Pancreas (tissue), 10 donors: ENCODE measurements around the gene EEF1AKMT3. TPM values are rescaled to one million over a fixed set of nuclear protein-coding genes. Genes with fewer than 3 reads are reported as not detected.

Experiments used
- ATAC-seq, 4 donors: fragments of 200-7000 bp; cut with Tn5 transposase; one replicate each; pipeline versions ENCODE4 v1.8.0 to v1.9.1; 2020; ENCODE audit warnings: mild to moderate bottlenecking in 4 of 4, moderate library complexity in 4 of 4
- DNase-seq, 6 donors: peaks; one replicate each; pipeline ENCODE4 v3.0.0-alpha.2; 2020
- FAIRE-seq: peaks from 2 replicates; lab custom pipeline; 2012; peaks lifted over from hg19 to GRCh38; lab: Jason Lieb, UNC
- H3K27ac ChIP-seq, 4 donors: fragments of 200-600 bp; sonication (generic); 1 replicate in 3 of 4; 2 replicates in 1 of 4; pipeline versions ENCODE4 v1.5.0 to v1.8.0; 2020
- H3K27me3 ChIP-seq, 4 donors: fragments of 200-600 bp; one replicate each; pipeline ENCODE4 v1.8.0; 2021
- H3K36me3 ChIP-seq, 3 donors: fragments of 200-600 bp; sonication (generic) in 1 of 3; one replicate each; pipeline versions ENCODE4 v1.5.0 to v1.8.0; 2020 to 2021
- H3K4me1 ChIP-seq, 3 donors: fragments of 200-600 bp; one replicate each; pipeline ENCODE4 v1.8.0; 2021
- H3K4me3 ChIP-seq, 4 donors: fragments of 200-600 bp; sonication (generic) in 2 of 4; one replicate each; pipeline versions ENCODE4 v1.5.0 to v1.8.0; 2020 to 2021
- H3K9me3 ChIP-seq, 4 donors: fragments of 200-600 bp; one replicate each; pipeline ENCODE4 v1.8.0; 2021
- WGBS, 2 donors: extraction: QIAGEN DNeasy Blood & Tissue Kit; methylation state at CpG; one replicate each; pipeline ENCODE4 v1.1.7; 2013; 5-methylcytosine and 5-hydroxymethylcytosine counted together
- intact Hi-C, 3 donors: fragments of 100-400 bp; cut with DNase I; formaldehyde crosslinking; loops; one replicate each; pipeline versions ENCODE4 v1.11.1 to v1.14.2; 2022
- polyA plus RNA-seq, 2 donors: library from polyadenylated mRNA; stranded (reverse); fragments of 200-250 nt; gene quantifications; one replicate each; pipeline ENCODE4 v1.2.3, GENCODE V29; 2013
- total RNA-seq, 6 donors: library from RNA; stranded (reverse); fragmentation: NEBNext Ultra II Directional in 4 of 6; extraction: Animal tissue kit (Norgen Biotek cat#: 25700) in 4 of 6; gene quantifications; one replicate each; pipeline versions ENCODE4 v1.2.1 to v1.2.4, GENCODE V29; 2021 to 2023
- TF ChIP-seq, protein P1 (sequence below), 4 donors: fragments of 200-600 bp; sonication (generic) in 3 of 4; IDR thresholded peaks; one replicate each; pipeline versions ENCODE4 v1.5.0 to v1.8.0; 2021; ENCODE audit warnings: antibody characterized with exemption in 4 of 4
- donor health status: healthy with polysubstance abuse.
- donor health status: DM: no; HTN: no; CAD: no; lungs with moderate emphysema.
- donor health status: DM: no; HTN: no; CAD: no.
- donor health status: control.
- donor health status: control.
- donor health status: Bipolar disorder and iron deficiency.
- donor health status: DM: yes; HTN: yes; CAD: no.
- donor health status: DM: no; HTN: no; CAD: no.
- donor health status: DM: no; HTN: no; CAD: no.
- donor health status: DM: yes; HTN: yes; CAD: no.

EEF1AKMT3 gene
- total and polyA plus RNA-seq, 8 donors, result 3.7 to 20.8 (median 14.4) TPM

DNA sequence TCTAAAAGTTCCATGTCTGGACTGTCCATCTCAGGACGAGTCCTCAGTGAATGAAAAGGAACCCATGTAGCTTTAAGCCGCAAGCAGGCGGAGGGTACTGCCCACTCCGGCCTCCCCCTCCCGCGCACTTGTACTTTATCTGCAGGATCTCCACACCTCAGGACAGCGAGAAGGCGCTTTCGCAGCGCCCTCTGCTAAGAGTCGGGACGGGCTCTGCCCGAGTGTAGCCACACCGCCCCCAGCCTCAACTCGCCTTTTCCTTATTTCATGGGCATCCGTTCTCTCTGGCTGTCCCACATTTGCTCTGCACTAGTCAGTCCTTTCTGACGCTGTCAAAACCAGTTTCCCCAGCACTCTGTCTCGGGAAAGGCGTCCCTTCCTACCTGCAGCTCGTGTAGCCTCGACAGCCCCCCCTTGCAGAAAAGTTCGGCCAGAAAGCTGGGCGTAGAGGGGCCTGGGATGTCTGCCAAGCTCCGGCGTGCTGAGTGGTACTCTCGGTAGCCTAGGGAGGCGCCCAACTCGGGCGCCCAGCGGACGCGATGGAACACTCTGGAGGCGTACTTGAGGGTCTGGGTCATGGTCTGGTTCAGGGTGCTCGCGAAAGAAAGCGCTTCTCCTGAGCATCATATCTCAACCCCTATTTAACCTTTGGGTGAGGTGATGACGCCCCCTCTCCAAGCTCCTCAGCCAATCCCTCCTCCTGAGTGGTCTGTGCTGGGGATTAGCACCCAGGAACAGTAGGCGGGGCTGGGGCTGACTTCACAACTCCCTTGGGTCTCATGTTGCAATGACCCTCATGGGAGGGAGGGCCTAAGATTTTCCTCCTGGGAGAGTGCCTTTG is 5.7 kb upstream of the EEF1AKMT3 start, which contains the start of gene CYP27B1:
TSS of gene CYP27B1 (minus strand) at position 615 of the 841 bp plus-strand sequence. CDS start at position 578, 37 bp downstream.
- H3K4me1 ChIP-seq, result peaks cover 8 to 14% (median 13%) of the 10 kb centered on the region in 3 donors
- H3K27me3 ChIP-seq, result no peaks in the 10 kb centered on the region
- no peak within 1 kb of the TSS for H3K27ac ChIP-seq
- no peaks in the 10 kb centered on the region for H3K36me3 ChIP-seq
- peak in 3 of 6 donors; percentile 23 to 58 (median 48) for DNase-seq
- FAIRE-seq, result no peak
- H3K9me3 ChIP-seq, result no peaks in the 10 kb centered on the region
- WGBS, 2 donors, result 4% methylated on average over 38 of the region's 38 CpGs
- TF ChIP-seq, protein P1, sequence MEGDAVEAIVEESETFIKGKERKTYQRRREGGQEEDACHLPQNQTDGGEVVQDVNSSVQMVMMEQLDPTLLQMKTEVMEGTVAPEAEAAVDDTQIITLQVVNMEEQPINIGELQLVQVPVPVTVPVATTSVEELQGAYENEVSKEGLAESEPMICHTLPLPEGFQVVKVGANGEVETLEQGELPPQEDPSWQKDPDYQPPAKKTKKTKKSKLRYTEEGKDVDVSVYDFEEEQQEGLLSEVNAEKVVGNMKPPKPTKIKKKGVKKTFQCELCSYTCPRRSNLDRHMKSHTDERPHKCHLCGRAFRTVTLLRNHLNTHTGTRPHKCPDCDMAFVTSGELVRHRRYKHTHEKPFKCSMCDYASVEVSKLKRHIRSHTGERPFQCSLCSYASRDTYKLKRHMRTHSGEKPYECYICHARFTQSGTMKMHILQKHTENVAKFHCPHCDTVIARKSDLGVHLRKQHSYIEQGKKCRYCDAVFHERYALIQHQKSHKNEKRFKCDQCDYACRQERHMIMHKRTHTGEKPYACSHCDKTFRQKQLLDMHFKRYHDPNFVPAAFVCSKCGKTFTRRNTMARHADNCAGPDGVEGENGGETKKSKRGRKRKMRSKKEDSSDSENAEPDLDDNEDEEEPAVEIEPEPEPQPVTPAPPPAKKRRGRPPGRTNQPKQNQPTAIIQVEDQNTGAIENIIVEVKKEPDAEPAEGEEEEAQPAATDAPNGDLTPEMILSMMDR (IDR thresholded peaks at IDR 0.05), result no peak
- peak; percentile 5 to 23 (median 20) for ATAC-seq
- intact Hi-C loops, result no loop called here
- H3K4me3 ChIP-seq, result peak within 1 kb of the TSS; percentile 23 to 56 (median 38)

- no peaks in the 10 kb centered on the region for H3K36me3 ChIP-seq
- TF ChIP-seq, protein P1 (IDR thresholded peaks at IDR 0.05), result no peak
- no peak for ATAC-seq
- H3K4me1 ChIP-seq, result peaks cover 8 to 14% (median 13%) of the 10 kb centered on the region in 3 donors
- H3K27me3 ChIP-seq, result no peaks in the 10 kb centered on the region
- no peak for FAIRE-seq
- no peaks in the 10 kb centered on the region for H3K9me3 ChIP-seq
- intact Hi-C loops, result no loop called here
- H3K4me3 ChIP-seq, result no peak overlapping the region
- H3K27ac ChIP-seq, result no peak overlapping the region
- DNase-seq, result no peak
Observed at GRCh38 chr12:57767305-57767698, 5.1 kb upstream of the EEF1AKMT3 start.

DNA sequence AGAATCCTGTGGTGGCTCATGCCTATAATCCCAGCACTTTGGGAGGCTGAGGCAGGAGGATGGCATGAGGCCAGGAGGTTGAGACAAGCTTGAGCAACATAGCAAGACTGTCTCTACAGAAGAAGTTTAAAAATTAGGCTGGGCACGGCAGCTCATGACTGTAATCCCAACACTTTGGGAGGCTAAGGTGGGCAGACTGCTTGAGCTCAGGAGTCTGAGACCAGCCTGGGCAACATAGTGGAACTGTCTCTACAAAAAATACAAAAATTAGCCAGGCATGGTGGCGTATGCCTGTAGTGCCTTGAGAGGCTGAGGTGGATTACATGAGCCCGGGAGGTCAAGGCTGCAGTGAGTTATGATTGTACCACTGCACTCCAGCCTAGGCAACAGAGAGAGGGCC is 4.5 kb upstream of the EEF1AKMT3 start:
- no peaks in the 10 kb centered on the region for H3K27me3 ChIP-seq
- 87 to 93% methylated on average over 3 of the region's 3 CpGs for WGBS, 2 donors
- TF ChIP-seq, protein P1 (IDR thresholded peaks at IDR 0.05), result no peak
- no peaks in the 10 kb centered on the region for H3K36me3 ChIP-seq
- FAIRE-seq, result no peak
- ATAC-seq, result no peak
- H3K4me1 ChIP-seq, result peaks cover 8 to 14% (median 13%) of the 10 kb centered on the region in 3 donors
- no peak overlapping the region for H3K27ac ChIP-seq
- intact Hi-C loops, result no loop called here
- no peak overlapping the region for H3K4me3 ChIP-seq
- H3K9me3 ChIP-seq, result no peaks in the 10 kb centered on the region
- no peak for DNase-seq

DNA sequence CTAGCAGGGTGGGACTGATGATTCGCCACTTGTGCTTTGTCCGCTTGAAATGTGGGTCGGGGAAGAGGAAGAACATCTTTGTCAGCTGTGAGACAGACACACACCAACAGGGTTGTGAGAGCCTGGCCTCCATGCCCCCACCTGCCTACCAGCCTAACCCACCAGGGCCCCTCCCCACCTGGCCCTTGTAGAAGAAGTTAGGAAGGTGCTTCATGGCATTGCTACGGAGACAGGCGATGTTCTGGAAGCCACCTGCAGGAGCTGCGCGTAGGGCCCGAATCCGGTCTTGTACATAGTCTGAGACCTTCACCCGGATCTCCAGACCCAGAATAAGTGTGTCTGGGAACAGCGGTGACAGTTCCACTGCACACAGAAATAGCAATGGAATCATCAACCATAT is 2.8 kb upstream of the EEF1AKMT3 start:
- WGBS, 2 donors, result 91 to 94% methylated on average over 11 of the region's 11 CpGs
- FAIRE-seq, result no peak
- H3K9me3 ChIP-seq, result no peaks in the 10 kb centered on the region
- ATAC-seq, result no peak
- H3K4me1 ChIP-seq, result peaks cover 13 to 20% (median 15%) of the 10 kb centered on the region in 3 donors
- no peaks in the 10 kb centered on the region for H3K27me3 ChIP-seq
- DNase-seq, result no peak
- TF ChIP-seq, protein P1 (IDR thresholded peaks at IDR 0.05), result no peak
- intact Hi-C loops, result no loop called here
- no peak overlapping the region for H3K27ac ChIP-seq
- H3K4me3 ChIP-seq, result no peak overlapping the region
- H3K36me3 ChIP-seq, result no peaks in the 10 kb centered on the region

DNA sequence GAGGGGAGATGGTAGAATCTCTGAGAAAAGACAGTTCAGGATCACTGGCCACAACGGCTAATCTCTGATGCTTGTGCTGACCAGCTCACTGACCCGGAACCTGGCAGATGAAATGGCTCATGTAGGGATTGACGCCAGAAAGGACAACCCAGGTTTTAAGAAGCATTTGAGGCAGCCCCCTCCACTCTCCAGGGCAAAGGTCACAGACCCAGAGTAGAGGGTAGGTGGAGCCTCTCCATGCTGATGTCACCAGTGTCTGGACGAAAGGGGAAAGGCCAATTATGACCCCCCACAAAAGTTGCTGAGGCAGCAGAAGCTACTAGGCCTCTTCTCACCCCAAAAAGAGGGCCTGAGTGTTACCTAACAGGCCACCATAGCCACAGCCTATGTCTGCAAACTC is 1.7 kb upstream of the EEF1AKMT3 start:
- H3K36me3 ChIP-seq, result no peaks in the 10 kb centered on the region
- TF ChIP-seq, protein P1 (IDR thresholded peaks at IDR 0.05), result no peak
- no peak overlapping the region for H3K27ac ChIP-seq
- ATAC-seq (no peak), DNase-seq (no peak), FAIRE-seq (no peak)
- intact Hi-C loops, result no loop called here
- WGBS, 2 donors, result 64 to 72% methylated on average over 4 of the region's 4 CpGs
- H3K9me3 ChIP-seq, result no peaks in the 10 kb centered on the region
- H3K4me1 ChIP-seq, result peaks cover 13 to 21% (median 15%) of the 10 kb centered on the region in 3 donors
- no peaks in the 10 kb centered on the region for H3K27me3 ChIP-seq
- peak overlapping the region in 1 of 4 donors; percentile 69 for H3K4me3 ChIP-seq
